GM12878 (cell line): ENCODE results near the gene PTPRF. TPM values are rescaled to one million over a fixed set of nuclear protein-coding genes. Genes with fewer than 3 reads are reported as not detected.

Source experiments
- ATAC-seq: fragments of 200-7000 bp; cut with Tn5 transposase; 3 replicates; pipeline ENCODE4 v1.9.1; 2020; ENCODE audit warnings: mild to moderate bottlenecking, moderate library complexity
- BruUV-seq: library from RNA; stranded (reverse); fragments of 400-500 nt; replicated peaks from 2 replicates; lab custom pipeline; 2021; lab: Mats Ljungman, UMichigan
- CTCF ChIA-PET: fragments of 300-600 bp; sonication (Branson Sonifier 250); formaldehyde crosslinking; extraction: SDS; loops from one replicate; lab custom pipeline; 2021; ENCODE audit warnings: inconsistent platforms; lab: Yijun Ruan, JAX
- POLR2A ChIA-PET: fragments of 350-600 bp; formaldehyde crosslinking; extraction: SDS; loops from one replicate; lab custom pipeline; 2021; ENCODE audit warnings: inconsistent platforms; lab: Charles Lee
- RAD21 ChIA-PET: fragments of 300-600 bp; sonication (Branson Sonifier 250); formaldehyde crosslinking; loops from one replicate; lab custom pipeline; 2023; ENCODE audit warnings: antibody characterized with exemption; ENCODE audit not compliant: unreplicated experiment; lab: Charles Lee
- SMC1A ChIA-PET: fragments of 300-600 bp; sonication (Branson Sonifier 250); formaldehyde crosslinking; loops from one replicate; lab custom pipeline; 2023; ENCODE audit not compliant: unreplicated experiment, uncharacterized antibody; lab: Charles Lee
- DNase-seq: peaks from one replicate; pipeline ENCODE4 v3.0.0-alpha.2; 2011; ENCODE audit warnings: low read depth, low spot score
- FAIRE-seq: peaks from 3 replicates; lab custom pipeline; 2011; peaks lifted over from hg19 to GRCh38; lab: Jason Lieb, UNC
- H2AFZ ChIP-seq: 2 replicates; pipeline ENCODE4 v1.6.0; 2011; ENCODE audit warnings: low read depth, low read length, control low read depth; ENCODE audit not compliant: control insufficient read depth
- H3K27ac ChIP-seq: 2 replicates; pipeline ENCODE4 v1.5.1; 2011; ENCODE audit warnings: control low read depth; ENCODE audit not compliant: control insufficient read depth, insufficient read depth
- H3K27me3 ChIP-seq, 2 experiments: replicated peaks in 1 of 2; 2 replicates each; pipeline versions ENCODE4 v1.6.0 to v1.6.1; 2011; ENCODE audit warnings: low read length in 1 of 2; ENCODE audit not compliant: control insufficient read depth in 2 of 2, insufficient read depth in 2 of 2
- H3K36me3 ChIP-seq, 2 experiments: 2 replicates each; pipeline ENCODE4 v1.5.1; 2011; ENCODE audit warnings: low read length in 1 of 2; ENCODE audit not compliant: control insufficient read depth in 2 of 2, insufficient read depth in 2 of 2
- H3K4me1 ChIP-seq: 2 replicates; pipeline ENCODE4 v1.6.1; 2011; ENCODE audit warnings: mild to moderate bottlenecking, low read length, moderate library complexity, mixed read lengths; ENCODE audit not compliant: control insufficient read depth, insufficient read depth
- H3K4me2 ChIP-seq: 2 replicates; pipeline ENCODE4 v1.6.0; 2011; ENCODE audit warnings: control low read depth; ENCODE audit not compliant: control insufficient read depth, insufficient read depth
- H3K4me3 ChIP-seq: fragments of 200-600 bp; sonication (generic); 2 replicates; pipeline ENCODE4 v1.5.1; 2016
- H3K79me2 ChIP-seq: 2 replicates; pipeline ENCODE4 v1.6.0; 2011; ENCODE audit warnings: low read length; ENCODE audit not compliant: control insufficient read depth, insufficient read depth
- H3K9ac ChIP-seq: 2 replicates; pipeline ENCODE4 v1.8.0; 2011; ENCODE audit warnings: low read length, control low read depth, mixed read lengths; ENCODE audit not compliant: control insufficient read depth, insufficient read depth
- H3K9me3 ChIP-seq: replicated peaks from 3 replicates; pipeline ENCODE4 v1.5.1; 2011; ENCODE audit warnings: mild to moderate bottlenecking, low read length; ENCODE audit not compliant: control insufficient read depth, insufficient read depth
- H4K20me1 ChIP-seq: 2 replicates; pipeline ENCODE4 v1.6.0; 2011; ENCODE audit not compliant: control insufficient read depth, insufficient read depth
- EED ChIP-seq: sonication (generic); IDR thresholded peaks from 2 replicates; pipeline ENCODE4 v1.6.1; 2016; ENCODE audit warnings: antibody characterized with exemption, low read depth
- NFYB ChIP-seq: IDR thresholded peaks from 2 replicates; pipeline ENCODE4 v1.6.1; 2011; ENCODE audit warnings: low read depth, mild to moderate bottlenecking, low read length, improper control_type of control experiment, moderate library complexity; ENCODE audit not compliant: insufficient read depth
- NR2C1 ChIP-seq: fragments of 450-650 bp; IDR thresholded peaks from 2 replicates; pipeline ENCODE4 v1.6.1; 2017; ENCODE audit warnings: antibody characterized with exemption, mild to moderate bottlenecking, moderate library complexity
- SIN3A ChIP-seq: IDR thresholded peaks from 2 replicates; pipeline ENCODE4 v1.6.1; 2012; ENCODE audit warnings: low read depth, low read length, improper control_type of control experiment
- ZZZ3 ChIP-seq: IDR thresholded peaks from 2 replicates; pipeline ENCODE4 v1.6.1; 2011; ENCODE audit warnings: low read depth; ENCODE audit not compliant: control insufficient read depth, insufficient read length
- WGBS: methylation state at CpG from one replicate; pipeline ENCODE4 v1.1.6; 2016; ENCODE audit warnings: low lambda C conversion rate; ENCODE audit not compliant: insufficient replicate concordance, insufficient coverage; ENCODE audit errors: missing lambda C conversion rate; 5-methylcytosine and 5-hydroxymethylcytosine counted together
- in situ Hi-C: fragments of 300-500 bp; cut with MboI; formaldehyde crosslinking; loops from 9 replicates; pipeline ENCODE4 v1.14.3; 2018; ENCODE audit warnings: mixed read lengths
- intact Hi-C: fragments of 100-400 bp; cut with micrococcal nuclease; formaldehyde crosslinking; loops from one replicate; pipeline ENCODE4 v1.14.2; 2022; ENCODE audit not compliant: unreplicated experiment
- polyA plus RNA-seq, 11 experiments: library from polyadenylated mRNA; depleted of rRNA in 4 of 11; unstranded in 6 of 11; stranded (reverse) in 5 of 11; fragments of >200 nt; fragmentation: Nextera tagmentation in 4 of 11; fragmentation: Illumina TruSeq in 1 of 11; extraction: Ambion mirVana in 4 of 11; extraction: Trizol in 1 of 11; gene quantifications; 1 replicate in 1 of 11; 2 replicates in 10 of 11; pipeline versions ENCODE4 v1.2.1 to v1.2.3, GENCODE V29; 2011 to 2016; ENCODE audit warnings: inconsistent platforms in 2 of 11, missing spikeins in 2 of 11, low read depth in 1 of 11
- total RNA-seq, 4 experiments: library from RNA; depleted of rRNA in 3 of 4; stranded (reverse); fragments of >200 nt in 3 of 4; fragmentation: Illumina TruSeq in 1 of 4; extraction: Trizol in 1 of 4; gene quantifications; 2 replicates each; pipeline versions ENCODE4 v1.2.1 to v1.2.3, GENCODE V29; 2013 to 2021
- TF ChIP-seq, protein P1 (sequence below): fragments of 450-650 bp; IDR thresholded peaks from 2 replicates; pipeline ENCODE4 v1.6.1; 2017; ENCODE audit warnings: mild to moderate bottlenecking
- TF ChIP-seq, protein P2 (sequence below): fragments of 450-650 bp; IDR thresholded peaks from 2 replicates; pipeline ENCODE4 v1.6.1; 2017; ENCODE audit warnings: mild to moderate bottlenecking, moderate library complexity

Gene PTPRF
- total and polyA plus RNA-seq, 10 of the 15 experiments (the other 5 are each of a cell fraction or from before 2014, with no cell fraction given): 0.04 to 2.6 (median 0.32) TPM

DNA sequence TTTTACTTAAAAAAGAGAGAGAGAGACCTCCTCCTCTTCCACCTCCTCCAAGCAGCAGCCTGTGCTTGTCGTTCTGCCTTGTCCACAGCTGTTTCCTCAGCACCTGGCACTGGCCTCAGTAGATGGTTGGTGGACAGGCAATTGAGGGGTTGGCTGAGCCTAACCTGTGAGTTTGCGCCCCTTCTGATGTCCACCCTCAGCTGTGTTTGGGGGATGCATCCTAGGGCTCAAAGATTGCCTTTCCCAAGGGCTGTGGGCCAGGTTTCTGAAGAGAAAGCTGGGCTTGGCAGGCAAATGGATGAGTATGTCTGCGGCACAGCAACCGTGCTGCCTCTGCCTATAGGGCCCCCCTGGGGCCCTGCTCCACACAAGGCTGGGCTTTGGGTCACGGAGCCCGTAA is 84.2 kb downstream of the PTPRF start:
- H3K79me2 ChIP-seq: no peaks in the 10 kb centered on the region
- CTCF ChIA-PET: no interaction called here
- RAD21 ChIA-PET: no interaction called here
- H3K36me3 ChIP-seq: no peaks in the 10 kb centered on the region
- WGBS: 19% methylated on average over 6 of the region's 6 CpGs
- no peak for ATAC-seq
- H3K9ac ChIP-seq: no peak overlapping the region
- H4K20me1 ChIP-seq: no peaks in the 10 kb centered on the region
- SMC1A ChIA-PET: no interaction called here
- in situ Hi-C loops (no loop called here), intact Hi-C loops (no loop called here)
- H3K4me3 ChIP-seq: no peak overlapping the region
- DNase-seq: no peak
- no peak for TF ChIP-seq ZZZ3
- TF ChIP-seq, protein P1, sequence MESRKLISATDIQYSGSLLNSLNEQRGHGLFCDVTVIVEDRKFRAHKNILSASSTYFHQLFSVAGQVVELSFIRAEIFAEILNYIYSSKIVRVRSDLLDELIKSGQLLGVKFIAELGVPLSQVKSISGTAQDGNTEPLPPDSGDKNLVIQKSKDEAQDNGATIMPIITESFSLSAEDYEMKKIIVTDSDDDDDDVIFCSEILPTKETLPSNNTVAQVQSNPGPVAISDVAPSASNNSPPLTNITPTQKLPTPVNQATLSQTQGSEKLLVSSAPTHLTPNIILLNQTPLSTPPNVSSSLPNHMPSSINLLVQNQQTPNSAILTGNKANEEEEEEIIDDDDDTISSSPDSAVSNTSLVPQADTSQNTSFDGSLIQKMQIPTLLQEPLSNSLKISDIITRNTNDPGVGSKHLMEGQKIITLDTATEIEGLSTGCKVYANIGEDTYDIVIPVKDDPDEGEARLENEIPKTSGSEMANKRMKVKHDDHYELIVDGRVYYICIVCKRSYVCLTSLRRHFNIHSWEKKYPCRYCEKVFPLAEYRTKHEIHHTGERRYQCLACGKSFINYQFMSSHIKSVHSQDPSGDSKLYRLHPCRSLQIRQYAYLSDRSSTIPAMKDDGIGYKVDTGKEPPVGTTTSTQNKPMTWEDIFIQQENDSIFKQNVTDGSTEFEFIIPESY: no peak
- no peak for TF ChIP-seq NR2C1
- TF ChIP-seq EED: no peak
- TF ChIP-seq, protein P2, sequence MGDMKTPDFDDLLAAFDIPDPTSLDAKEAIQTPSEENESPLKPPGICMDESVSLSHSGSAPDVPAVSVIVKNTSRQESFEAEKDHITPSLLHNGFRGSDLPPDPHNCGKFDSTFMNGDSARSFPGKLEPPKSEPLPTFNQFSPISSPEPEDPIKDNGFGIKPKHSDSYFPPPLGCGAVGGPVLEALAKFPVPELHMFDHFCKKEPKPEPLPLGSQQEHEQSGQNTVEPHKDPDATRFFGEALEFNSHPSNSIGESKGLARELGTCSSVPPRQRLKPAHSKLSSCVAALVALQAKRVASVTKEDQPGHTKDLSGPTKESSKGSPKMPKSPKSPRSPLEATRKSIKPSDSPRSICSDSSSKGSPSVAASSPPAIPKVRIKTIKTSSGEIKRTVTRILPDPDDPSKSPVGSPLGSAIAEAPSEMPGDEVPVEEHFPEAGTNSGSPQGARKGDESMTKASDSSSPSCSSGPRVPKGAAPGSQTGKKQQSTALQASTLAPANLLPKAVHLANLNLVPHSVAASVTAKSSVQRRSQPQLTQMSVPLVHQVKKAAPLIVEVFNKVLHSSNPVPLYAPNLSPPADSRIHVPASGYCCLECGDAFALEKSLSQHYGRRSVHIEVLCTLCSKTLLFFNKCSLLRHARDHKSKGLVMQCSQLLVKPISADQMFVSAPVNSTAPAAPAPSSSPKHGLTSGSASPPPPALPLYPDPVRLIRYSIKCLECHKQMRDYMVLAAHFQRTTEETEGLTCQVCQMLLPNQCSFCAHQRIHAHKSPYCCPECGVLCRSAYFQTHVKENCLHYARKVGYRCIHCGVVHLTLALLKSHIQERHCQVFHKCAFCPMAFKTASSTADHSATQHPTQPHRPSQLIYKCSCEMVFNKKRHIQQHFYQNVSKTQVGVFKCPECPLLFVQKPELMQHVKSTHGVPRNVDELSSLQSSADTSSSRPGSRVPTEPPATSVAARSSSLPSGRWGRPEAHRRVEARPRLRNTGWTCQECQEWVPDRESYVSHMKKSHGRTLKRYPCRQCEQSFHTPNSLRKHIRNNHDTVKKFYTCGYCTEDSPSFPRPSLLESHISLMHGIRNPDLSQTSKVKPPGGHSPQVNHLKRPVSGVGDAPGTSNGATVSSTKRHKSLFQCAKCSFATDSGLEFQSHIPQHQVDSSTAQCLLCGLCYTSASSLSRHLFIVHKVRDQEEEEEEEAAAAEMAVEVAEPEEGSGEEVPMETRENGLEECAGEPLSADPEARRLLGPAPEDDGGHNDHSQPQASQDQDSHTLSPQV: no peak
- no peak for TF ChIP-seq NFYB
- no peak for TF ChIP-seq SIN3A
- H3K27me3 ChIP-seq: no peaks in the 10 kb centered on the region; a peak in 1 of 4 replicates
- no peak overlapping the region for H3K4me2 ChIP-seq
- H3K4me1 ChIP-seq: no peaks in the 10 kb centered on the region
- no peak for FAIRE-seq
- no TSS peak for BruUV-seq
- no peak overlapping the region for H2AFZ ChIP-seq
- POLR2A ChIA-PET: interaction anchor here (0.6 kb wide), 1 partner anchor 112 kb away, joined by 4 read pairs; no protein-coding TSS in a partner anchor
- no peak overlapping the region for H3K27ac ChIP-seq
- H3K9me3 ChIP-seq: no peaks in the 10 kb centered on the region
